B cell (primary cell): ENCODE results near the gene KIAA1217.

Experiments
- CTCF ChIP-seq: fragments of 200-600 bp; IDR thresholded peaks from one replicate; pipeline ENCODE4 v1.8.0; 2022; ENCODE audit warnings: antibody characterized with exemption, mild to moderate bottlenecking
- EZH2 ChIP-seq: IDR thresholded peaks from 2 replicates; pipeline ENCODE4 v1.6.1; 2012; ENCODE audit warnings: borderline replicate concordance, low read depth, mild to moderate bottlenecking, moderate library complexity, low read length; ENCODE audit not compliant: insufficient read depth, poor library complexity, severe bottlenecking

DNA sequence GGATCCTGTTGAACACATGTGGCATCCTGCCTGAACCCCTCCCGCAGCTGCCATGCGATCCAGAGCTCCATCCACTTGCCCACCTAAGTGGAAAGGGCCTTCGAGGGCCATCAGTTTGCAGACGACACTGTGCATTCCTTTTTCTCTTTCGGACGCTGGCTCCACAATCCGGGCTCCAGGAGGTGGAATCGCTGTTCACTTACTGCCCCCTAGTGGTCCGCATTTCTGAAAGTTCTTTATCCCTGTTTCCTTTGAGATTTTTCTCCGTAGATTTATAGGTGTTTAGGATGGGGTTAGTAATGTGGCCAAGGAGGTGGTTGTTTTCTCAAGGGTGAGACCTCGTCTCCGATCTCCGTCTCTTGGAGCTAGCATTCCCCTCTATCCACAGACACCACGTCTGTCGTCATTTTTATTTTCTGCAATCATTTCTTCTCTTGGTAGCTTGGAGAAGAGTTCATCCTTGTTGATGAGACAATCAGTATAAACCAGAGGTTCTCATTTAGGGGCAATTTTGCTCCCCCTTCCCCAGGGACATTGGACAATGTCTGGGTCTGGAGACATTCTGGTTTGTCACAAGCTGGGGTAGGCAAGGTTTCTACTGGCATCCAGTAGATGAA lies 310.2 kb downstream of the KIAA1217 start:
- TF ChIP-seq CTCF (peak; percentile 49), EZH2 (no peak)
